Measurements from ENCODE around the gene SLC25A3.
"Not testable (repeated sequence)": the region's sequence is repeated elsewhere in the genome, so short reads cannot be mapped to it uniquely, and the experiment has no call there.

SLC25A3 gene

DNA sequence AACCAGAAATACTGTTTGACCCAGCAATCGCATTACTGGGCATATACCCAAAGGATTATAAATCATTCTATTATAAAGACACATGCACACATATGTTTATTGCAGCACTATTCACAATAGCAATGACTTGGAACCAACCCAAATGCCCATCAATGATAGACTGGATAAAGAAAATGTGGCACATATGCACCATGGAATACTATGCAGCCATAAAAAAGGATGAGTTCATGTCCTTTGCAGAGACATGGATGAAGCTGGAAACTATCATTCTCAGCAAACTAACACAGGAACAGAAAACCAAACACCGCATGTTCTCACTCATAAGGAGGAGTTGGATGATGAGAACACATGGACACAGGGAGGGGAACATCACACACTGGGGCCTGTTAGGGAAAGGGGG, 16.7 kb upstream of the SLC25A3 start:
- not testable (repeated sequence) for H3K27ac ChIP-seq (ENCODE audit: low read length); H3K4me1 ChIP-seq (ENCODE audit: control insufficient read depth, insufficient read depth, low read length); H3K9me3 ChIP-seq (ENCODE audit: control insufficient read depth in 2 of 2, low read length in 2 of 2); H3K9ac ChIP-seq (ENCODE audit: low read length in 2 of 2); H3K27me3 ChIP-seq (ENCODE audit: control insufficient read depth in 1 of 2, insufficient read depth in 2 of 2, low read length in 2 of 2); H3K36me3 ChIP-seq (ENCODE audit: control insufficient read depth in 2 of 2, insufficient read depth in 2 of 2, low read length in 2 of 2); H3K4me3 ChIP-seq (ENCODE audit: low read length in 2 of 2)

DNA sequence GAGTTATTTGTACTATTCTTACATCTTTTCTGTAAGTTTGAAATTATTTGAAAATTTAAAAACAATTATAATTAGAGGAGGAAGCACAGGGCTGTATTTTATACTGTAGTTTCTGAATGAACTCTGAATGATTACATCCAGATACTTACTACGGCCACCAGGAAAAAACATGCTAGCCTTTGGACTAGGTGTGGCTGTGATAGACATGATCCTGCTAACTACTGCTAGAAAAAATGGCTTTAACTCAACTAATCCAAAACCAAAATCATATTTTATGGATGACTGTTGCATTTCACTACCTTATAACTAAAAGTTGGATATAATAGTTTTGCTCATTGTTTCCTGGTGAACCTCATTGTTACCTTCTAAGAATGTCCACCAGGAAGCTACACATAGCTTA, 15.1 kb upstream of the SLC25A3 start:
- no peak overlapping the region for H3K9ac ChIP-seq (ENCODE audit: low read length in 2 of 2)

DNA sequence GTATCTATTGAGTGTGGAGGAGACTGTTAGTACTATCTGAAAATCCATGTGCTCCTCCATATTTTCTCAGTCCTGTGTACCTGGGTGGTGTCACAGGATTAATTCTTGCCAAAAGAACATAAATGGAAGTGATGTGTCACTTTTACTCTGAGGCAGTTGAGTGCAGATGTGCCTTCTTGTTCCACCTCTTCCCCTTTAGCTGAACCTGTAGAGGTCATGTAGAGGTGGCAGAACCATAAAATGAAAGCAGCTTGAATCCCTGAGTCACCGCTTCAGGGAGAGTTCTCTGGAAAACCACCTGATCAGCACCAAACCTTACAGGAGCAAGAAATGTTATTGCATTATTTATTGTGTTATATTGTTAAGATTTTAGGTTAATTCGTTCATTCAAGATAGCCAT, 14.7 kb upstream of the SLC25A3 start:
- H3K27ac ChIP-seq (ENCODE audit: low read length), result no peak overlapping the region
- H3K4me3 ChIP-seq (ENCODE audit: low read length in 2 of 2), result no peak overlapping the region
- H3K9ac ChIP-seq (ENCODE audit: low read length in 2 of 2), result no peak overlapping the region
- no peaks in the 10 kb centered on the region for H3K27me3 ChIP-seq (ENCODE audit: control insufficient read depth in 1 of 2, insufficient read depth in 2 of 2, low read length in 2 of 2)
- H3K4me1 ChIP-seq (ENCODE audit: control insufficient read depth, insufficient read depth, low read length), result no peaks in the 10 kb centered on the region
- H3K36me3 ChIP-seq (ENCODE audit: control insufficient read depth in 2 of 2, insufficient read depth in 2 of 2, low read length in 2 of 2), result no peaks in the 10 kb centered on the region
- H3K9me3 ChIP-seq (ENCODE audit: control insufficient read depth in 2 of 2, low read length in 2 of 2), result no peaks in the 10 kb centered on the region

More for the DNA sequence above, 15.1 kb upstream of the SLC25A3 start:
- Histone ChIP-seq H3K27me3 (ENCODE audit: control insufficient read depth in 1 of 2, insufficient read depth in 2 of 2, low read length in 2 of 2) (no peaks in the 10 kb centered on the region), H3K36me3 (ENCODE audit: control insufficient read depth in 2 of 2, insufficient read depth in 2 of 2, low read length in 2 of 2) (no peaks in the 10 kb centered on the region), H3K27ac (ENCODE audit: low read length) (no peak overlapping the region), H3K4me3 (ENCODE audit: low read length in 2 of 2) (no peak overlapping the region), H3K4me1 (ENCODE audit: control insufficient read depth, insufficient read depth, low read length) (no peaks in the 10 kb centered on the region), H3K9me3 (ENCODE audit: control insufficient read depth in 2 of 2, low read length in 2 of 2) (no peaks in the 10 kb centered on the region)

DNA sequence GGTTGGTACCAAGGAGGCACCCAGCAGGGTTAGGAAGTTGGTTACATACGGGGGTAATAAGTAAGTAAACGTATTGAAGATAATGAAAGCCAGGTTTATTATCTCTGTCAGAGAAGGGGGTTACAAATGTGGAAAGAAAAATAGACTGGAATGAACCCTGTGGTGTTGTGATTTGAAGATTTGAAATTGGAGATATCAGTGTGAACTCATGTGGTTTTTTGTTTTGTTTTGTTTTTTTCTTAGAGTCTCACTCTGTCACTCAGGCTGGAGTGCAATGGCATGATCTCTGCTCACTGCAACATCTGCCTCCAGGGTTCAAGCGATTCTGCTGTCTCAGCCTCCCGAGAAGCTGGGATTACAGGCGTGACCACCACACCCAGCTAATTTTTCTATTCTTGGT, 14.1 kb upstream of the SLC25A3 start:
- Histone ChIP-seq H3K36me3 (ENCODE audit: control insufficient read depth in 2 of 2, insufficient read depth in 2 of 2, low read length in 2 of 2) (no peaks in the 10 kb centered on the region), H3K4me1 (ENCODE audit: control insufficient read depth, insufficient read depth, low read length) (no peaks in the 10 kb centered on the region), H3K9ac (ENCODE audit: low read length in 2 of 2) (no peak overlapping the region), H3K9me3 (ENCODE audit: control insufficient read depth in 2 of 2, low read length in 2 of 2) (no peaks in the 10 kb centered on the region), H3K27ac (ENCODE audit: low read length) (no peak overlapping the region), H3K27me3 (ENCODE audit: control insufficient read depth in 1 of 2, insufficient read depth in 2 of 2, low read length in 2 of 2) (no peaks in the 10 kb centered on the region), H3K4me3 (ENCODE audit: low read length in 2 of 2) (no peak overlapping the region)

DNA sequence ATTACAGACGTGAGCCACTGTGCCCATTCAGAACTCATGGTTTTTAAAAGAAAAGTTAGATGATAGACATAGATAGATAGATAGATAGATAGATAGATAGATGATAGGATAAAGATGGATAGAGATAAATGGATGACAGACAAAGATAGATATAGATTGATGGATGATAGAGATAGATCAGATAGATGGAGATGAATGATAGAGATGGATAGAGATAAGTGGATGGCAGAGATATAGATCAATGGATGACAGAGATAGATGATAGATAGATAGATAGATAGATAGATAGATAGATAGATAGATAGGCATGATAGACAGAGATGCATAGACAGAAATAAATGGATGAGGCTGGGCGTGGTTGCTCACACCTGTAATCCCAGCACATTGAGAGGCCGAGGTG, 13.7 kb upstream of the SLC25A3 start:
- Histone ChIP-seq H3K27me3 (ENCODE audit: control insufficient read depth in 1 of 2, insufficient read depth in 2 of 2, low read length in 2 of 2) (no peaks in the 10 kb centered on the region), H3K4me1 (ENCODE audit: control insufficient read depth, insufficient read depth, low read length) (no peaks in the 10 kb centered on the region), H3K36me3 (ENCODE audit: control insufficient read depth in 2 of 2, insufficient read depth in 2 of 2, low read length in 2 of 2) (no peaks in the 10 kb centered on the region), H3K9ac (ENCODE audit: low read length in 2 of 2) (no peak overlapping the region), H3K9me3 (ENCODE audit: control insufficient read depth in 2 of 2, low read length in 2 of 2) (no peaks in the 10 kb centered on the region), H3K4me3 (ENCODE audit: low read length in 2 of 2) (no peak overlapping the region), H3K27ac (ENCODE audit: low read length) (no peak overlapping the region)

DNA sequence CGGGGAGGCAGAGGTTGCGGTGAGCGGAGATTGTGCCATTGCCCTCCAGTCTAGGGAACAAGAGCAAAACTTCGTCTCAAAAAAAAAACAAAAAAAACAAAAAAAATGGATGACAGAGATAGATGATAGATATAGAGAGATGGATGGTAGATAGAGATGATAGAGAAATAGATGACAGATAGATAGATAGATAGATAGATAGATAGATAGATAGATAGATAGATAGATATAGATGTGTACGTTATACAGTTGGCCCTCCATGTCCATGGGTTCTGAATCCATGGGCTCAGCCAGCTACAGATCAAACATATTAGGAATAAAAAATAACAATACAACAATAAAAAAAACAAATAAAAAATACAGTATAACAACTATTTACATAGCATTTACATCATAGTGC, 12.8 kb upstream of the SLC25A3 start:
- H3K9ac ChIP-seq (ENCODE audit: low read length in 2 of 2), result no peak overlapping the region
- no peaks in the 10 kb centered on the region for H3K4me1 ChIP-seq (ENCODE audit: control insufficient read depth, insufficient read depth, low read length)
- no peaks in the 10 kb centered on the region for H3K36me3 ChIP-seq (ENCODE audit: control insufficient read depth in 2 of 2, insufficient read depth in 2 of 2, low read length in 2 of 2)
- no peaks in the 10 kb centered on the region for H3K9me3 ChIP-seq (ENCODE audit: control insufficient read depth in 2 of 2, low read length in 2 of 2)
- no peak overlapping the region for H3K4me3 ChIP-seq (ENCODE audit: low read length in 2 of 2)
- no peak overlapping the region for H3K27ac ChIP-seq (ENCODE audit: low read length)
- no peaks in the 10 kb centered on the region for H3K27me3 ChIP-seq (ENCODE audit: control insufficient read depth in 1 of 2, insufficient read depth in 2 of 2, low read length in 2 of 2)

DNA sequence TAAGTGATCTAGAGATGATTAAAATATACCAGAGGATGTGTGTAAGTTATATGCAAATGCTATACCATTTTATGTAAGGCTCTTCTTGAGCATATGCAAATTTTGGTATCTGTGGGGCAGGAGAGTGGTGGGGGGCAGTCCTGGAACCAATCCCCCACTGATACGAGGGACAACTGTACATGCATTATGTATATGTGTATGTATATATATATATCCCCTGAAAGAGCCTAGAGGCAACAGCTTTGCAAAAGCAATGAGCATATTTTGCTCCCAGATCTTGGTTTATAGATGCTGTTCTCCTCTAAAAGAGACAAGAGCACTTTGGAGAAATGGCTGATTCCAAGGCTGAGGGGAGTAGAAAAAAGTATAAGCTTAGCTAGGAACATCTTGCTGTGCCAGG, 12.4 kb upstream of the SLC25A3 start:
- Histone ChIP-seq H3K4me1 (ENCODE audit: control insufficient read depth, insufficient read depth, low read length) (no peaks in the 10 kb centered on the region), H3K9ac (ENCODE audit: low read length in 2 of 2) (no peak overlapping the region), H3K36me3 (ENCODE audit: control insufficient read depth in 2 of 2, insufficient read depth in 2 of 2, low read length in 2 of 2) (no peaks in the 10 kb centered on the region), H3K27ac (ENCODE audit: low read length) (no peak overlapping the region), H3K9me3 (ENCODE audit: control insufficient read depth in 2 of 2, low read length in 2 of 2) (no peaks in the 10 kb centered on the region), H3K4me3 (ENCODE audit: low read length in 2 of 2) (no peak overlapping the region), H3K27me3 (ENCODE audit: control insufficient read depth in 1 of 2, insufficient read depth in 2 of 2, low read length in 2 of 2) (no peaks in the 10 kb centered on the region)

DNA sequence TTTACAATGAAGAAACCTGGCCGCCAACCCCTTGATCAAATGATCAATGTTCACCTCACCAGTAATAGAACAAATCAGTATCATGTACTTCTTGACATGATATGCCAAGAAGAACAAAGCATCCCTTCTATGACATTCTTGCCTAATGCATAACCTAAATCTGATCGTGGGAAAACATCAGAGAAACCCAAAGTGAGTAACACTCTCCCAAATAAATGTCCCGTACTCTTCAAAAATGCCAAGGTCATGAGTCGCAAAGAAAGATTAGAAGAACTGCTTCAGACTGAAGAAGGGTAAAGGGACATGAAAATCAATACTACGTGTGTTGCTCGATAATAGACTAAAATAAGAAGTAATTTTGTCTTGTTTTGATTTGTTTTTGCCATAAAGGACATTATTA, 11.4 kb upstream of the SLC25A3 start:
- H3K4me1 ChIP-seq (ENCODE audit: control insufficient read depth, insufficient read depth, low read length), result no peaks in the 10 kb centered on the region
- H3K9me3 ChIP-seq (ENCODE audit: control insufficient read depth in 2 of 2, low read length in 2 of 2), result no peaks in the 10 kb centered on the region
- no peak overlapping the region for H3K4me3 ChIP-seq (ENCODE audit: low read length in 2 of 2)
- H3K27ac ChIP-seq (ENCODE audit: low read length), result no peak overlapping the region
- H3K27me3 ChIP-seq (ENCODE audit: control insufficient read depth in 1 of 2, insufficient read depth in 2 of 2, low read length in 2 of 2), result no peaks in the 10 kb centered on the region
- no peaks in the 10 kb centered on the region for H3K36me3 ChIP-seq (ENCODE audit: control insufficient read depth in 2 of 2, insufficient read depth in 2 of 2, low read length in 2 of 2)
- no peak overlapping the region for H3K9ac ChIP-seq (ENCODE audit: low read length in 2 of 2)

DNA sequence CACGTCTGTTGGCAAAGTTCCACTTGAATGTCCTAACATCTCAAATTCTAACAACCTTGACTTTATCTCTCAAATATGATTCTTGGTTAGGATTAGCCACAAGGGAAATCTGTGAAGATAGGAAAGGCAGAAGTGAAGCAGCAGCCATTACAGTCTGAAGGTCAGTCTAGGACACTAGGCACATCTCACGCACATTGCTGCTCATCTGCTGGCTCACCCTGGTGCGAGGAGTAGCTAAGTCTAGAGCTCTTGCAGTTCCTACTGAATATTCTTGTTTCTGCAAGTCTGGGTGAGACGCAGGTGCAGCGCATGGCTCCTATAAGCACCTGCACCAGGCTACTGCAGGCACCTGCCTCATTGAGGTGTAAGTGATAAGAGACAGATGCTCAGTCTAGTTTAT, 6.4 kb upstream of the SLC25A3 start:
- Histone ChIP-seq H3K27ac (ENCODE audit: low read length) (no peak overlapping the region), H3K9ac (ENCODE audit: low read length in 2 of 2) (no peak overlapping the region), H3K4me3 (ENCODE audit: low read length in 2 of 2) (no peak overlapping the region), H3K4me1 (ENCODE audit: control insufficient read depth, insufficient read depth, low read length) (no peaks in the 10 kb centered on the region), H3K27me3 (ENCODE audit: control insufficient read depth in 1 of 2, insufficient read depth in 2 of 2, low read length in 2 of 2) (no peaks in the 10 kb centered on the region), H3K9me3 (ENCODE audit: control insufficient read depth in 2 of 2, low read length in 2 of 2) (no peaks in the 10 kb centered on the region), H3K36me3 (ENCODE audit: control insufficient read depth in 2 of 2, insufficient read depth in 2 of 2, low read length in 2 of 2) (no peaks in the 10 kb centered on the region)

DNA sequence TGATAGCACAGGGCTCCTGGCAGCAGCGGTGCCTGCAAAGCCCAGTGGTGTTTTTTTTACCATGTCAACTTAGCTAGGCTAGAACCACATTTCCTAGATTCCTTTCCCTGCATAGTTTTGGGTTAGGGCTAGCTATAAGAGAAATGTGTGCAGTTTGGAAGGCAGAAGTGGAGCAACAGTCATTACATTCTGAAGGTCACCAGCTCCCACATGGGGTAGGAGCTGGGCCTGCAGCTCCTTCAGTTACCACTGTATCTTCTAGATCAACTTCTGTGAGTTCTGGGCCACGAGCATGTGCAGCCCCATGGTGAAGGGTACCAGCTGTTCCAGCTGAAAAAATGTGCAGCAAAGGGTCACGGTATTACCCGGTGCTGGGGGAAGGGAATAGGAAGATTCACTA, 2.3 kb upstream of the SLC25A3 start:
- Histone ChIP-seq H3K36me3 (ENCODE audit: control insufficient read depth in 2 of 2, insufficient read depth in 2 of 2, low read length in 2 of 2) (peaks cover 0 to 4% of the 10 kb centered on the region in 2 donors), H3K27me3 (ENCODE audit: control insufficient read depth in 1 of 2, insufficient read depth in 2 of 2, low read length in 2 of 2) (no peaks in the 10 kb centered on the region), H3K27ac (ENCODE audit: low read length) (no peak overlapping the region), H3K9me3 (ENCODE audit: control insufficient read depth in 2 of 2, low read length in 2 of 2) (no peaks in the 10 kb centered on the region), H3K4me1 (ENCODE audit: control insufficient read depth, insufficient read depth, low read length) (peaks cover 4% of the 10 kb centered on the region), H3K9ac (ENCODE audit: low read length in 2 of 2) (no peak overlapping the region), H3K4me3 (ENCODE audit: low read length in 2 of 2) (no peak overlapping the region)

DNA sequence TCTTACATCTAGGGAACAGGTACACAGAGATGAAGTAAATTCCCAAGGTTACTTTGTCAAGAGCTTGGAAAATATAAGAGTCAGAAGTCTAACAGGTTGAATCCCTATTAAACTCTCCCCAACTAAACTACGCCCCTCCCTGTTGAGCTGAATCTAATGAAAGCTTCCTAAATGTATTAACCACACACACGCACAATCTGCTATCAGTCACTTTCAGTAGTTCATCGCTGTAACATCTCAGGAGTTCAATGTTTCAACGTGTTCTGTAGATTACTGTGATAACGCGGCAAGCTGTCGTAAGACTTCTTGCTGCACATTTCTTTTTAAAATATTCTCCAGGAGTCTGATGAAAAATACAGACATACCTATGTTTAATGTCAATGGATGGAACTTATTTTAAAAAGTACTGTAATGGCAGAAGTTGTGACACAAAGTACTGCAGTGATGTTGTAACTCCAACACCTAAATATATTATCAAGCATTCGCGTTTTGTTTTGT, 612 bp upstream of the SLC25A3 start:
- Histone ChIP-seq H3K9me3 (ENCODE audit: control insufficient read depth in 2 of 2, low read length in 2 of 2) (no peaks in the 10 kb centered on the region), H3K4me1 (ENCODE audit: control insufficient read depth, insufficient read depth, low read length) (peaks cover 4% of the 10 kb centered on the region), H3K4me3 (ENCODE audit: low read length in 2 of 2) (peak overlapping the region; percentile 40 to 99), H3K36me3 (ENCODE audit: control insufficient read depth in 2 of 2, insufficient read depth in 2 of 2, low read length in 2 of 2) (peaks cover 4 to 6% of the 10 kb centered on the region in 2 donors), H3K9ac (ENCODE audit: low read length in 2 of 2) (peak overlapping the region; percentile 57 to 80), H3K27me3 (ENCODE audit: control insufficient read depth in 1 of 2, insufficient read depth in 2 of 2, low read length in 2 of 2) (no peaks in the 10 kb centered on the region), H3K27ac (ENCODE audit: low read length) (peak overlapping the region; percentile 99)

Data from stomach smooth muscle (tissue), 2 donors.